PC-3 (cell line): ENCODE results near the gene BBS12.

Experiments
- EZH2 ChIP-seq: fragments of 300-600 bp; sonication (generic); IDR thresholded peaks from one replicate; pipeline ENCODE4 v1.6.1; 2017; ENCODE audit warnings: antibody characterized with exemption, mild to moderate bottlenecking, low read length; ENCODE audit not compliant: unreplicated experiment
- EZH2phosphoT487 ChIP-seq: fragments of 300-600 bp; sonication (generic); IDR thresholded peaks from 2 replicates; pipeline ENCODE4 v1.6.1; 2018; ENCODE audit warnings: mild to moderate bottlenecking, antibody characterized with exemption, low read length, borderline replicate concordance

GRCh38 chr4:122706511-122706910 lies 26.0 kb upstream of the BBS12 start:
- TF ChIP-seq EZH2 = no peak
- TF ChIP-seq EZH2phosphoT487 = no peak
